Endodermal cell (in vitro differentiated cells): ENCODE measurements around the gene NEUROG1. TPM values are rescaled to one million over a fixed set of nuclear protein-coding genes. Genes with fewer than 3 reads are reported as not detected.
A peak's percentile ranks its signal among the peaks of the same experiment; 100 is the strongest.

Experiments
- DNase-seq: peaks from one replicate; pipeline ENCODE4 v3.0.0-alpha.2; 2017
- H3K27ac ChIP-seq: 2 replicates; pipeline ENCODE4 v1.5.1; 2013; ENCODE audit warnings: mild to moderate bottlenecking, low read depth, low read length, moderate library complexity
- H3K27me3 ChIP-seq: 2 replicates; pipeline ENCODE4 v1.6.1; 2013; ENCODE audit warnings: mild to moderate bottlenecking, low read length, moderate library complexity; ENCODE audit not compliant: insufficient read depth, control insufficient read depth, poor library complexity, severe bottlenecking
- H3K36me3 ChIP-seq: 2 replicates; pipeline ENCODE4 v1.7.0; 2013; ENCODE audit warnings: mild to moderate bottlenecking, low read length, moderate library complexity; ENCODE audit not compliant: control insufficient read depth, insufficient read depth
- H3K4me1 ChIP-seq: one replicate; pipeline ENCODE4 v1.7.0; 2013; ENCODE audit warnings: low read length; ENCODE audit not compliant: control insufficient read depth, insufficient read depth
- H3K4me3 ChIP-seq: 2 replicates; pipeline ENCODE4 v1.5.1; 2013; ENCODE audit warnings: mild to moderate bottlenecking, low read length, moderate library complexity
- H3K9ac ChIP-seq: 2 replicates; pipeline ENCODE4 v1.6.1; 2013; ENCODE audit warnings: mild to moderate bottlenecking, low read length, moderate library complexity; ENCODE audit not compliant: poor library complexity, severe bottlenecking; ENCODE audit errors: extremely low read depth
- H3K9me3 ChIP-seq: 2 replicates; pipeline ENCODE4 v1.6.1; 2013; ENCODE audit warnings: mild to moderate bottlenecking, low read length, moderate library complexity; ENCODE audit not compliant: control insufficient read depth
- H3K27ac Mint-ChIP-seq: 2 replicates; pipeline ENCODE4 v1.8.0; 2020; ENCODE audit warnings: mixed read lengths
- H3K27me3 Mint-ChIP-seq: 2 replicates; pipeline ENCODE4 v1.8.0; 2021; ENCODE audit warnings: mild to moderate bottlenecking, mixed read lengths; ENCODE audit not compliant: insufficient read depth
- H3K36me3 Mint-ChIP-seq: 2 replicates; pipeline ENCODE4 v1.8.0; 2020; ENCODE audit warnings: low read depth, mixed read lengths
- H3K4me1 Mint-ChIP-seq: 2 replicates; pipeline ENCODE4 v1.8.0; 2020; ENCODE audit warnings: mixed read lengths
- H3K4me3 Mint-ChIP-seq: 2 replicates; pipeline ENCODE4 v1.8.0; 2020; ENCODE audit warnings: mild to moderate bottlenecking, moderate library complexity, mixed read lengths
- H3K9me3 Mint-ChIP-seq: 2 replicates; pipeline ENCODE4 v1.8.0; 2020; ENCODE audit warnings: mild to moderate bottlenecking, mixed read lengths
- WGBS, 2 experiments: methylation state at CpG; one replicate each; pipeline versions ENCODE4 v1.1.5 to v1.1.7; 2013; ENCODE audit warnings: missing lambda C conversion rate in 2 of 2, mixed read lengths in 1 of 2; ENCODE audit not compliant: insufficient coverage in 1 of 2, insufficient read length in 1 of 2; 5-methylcytosine and 5-hydroxymethylcytosine counted together
- total RNA-seq, 2 donors: library from RNA; stranded (reverse); fragmentation: NEBNext Ultra II Directional in 1 of 2; extraction: Animal tissue kit (Norgen Biotek cat#: 25700) in 1 of 2; gene quantifications; 2 replicates in 1 of 2; 3 replicates in 1 of 2; pipeline ENCODE4 v1.2.1, GENCODE V29; 2021
- TF ChIP-seq, protein P1 (sequence below): fragments of 200-600 bp; sonication (generic); conservative IDR thresholded peaks from 2 replicates; pipeline ENCODE4 v1.5.0; 2021; ENCODE audit warnings: antibody characterized with exemption, mild to moderate bottlenecking

NEUROG1 gene
- total RNA-seq, 2 donors from 2014 or later, result not detected

DNA sequence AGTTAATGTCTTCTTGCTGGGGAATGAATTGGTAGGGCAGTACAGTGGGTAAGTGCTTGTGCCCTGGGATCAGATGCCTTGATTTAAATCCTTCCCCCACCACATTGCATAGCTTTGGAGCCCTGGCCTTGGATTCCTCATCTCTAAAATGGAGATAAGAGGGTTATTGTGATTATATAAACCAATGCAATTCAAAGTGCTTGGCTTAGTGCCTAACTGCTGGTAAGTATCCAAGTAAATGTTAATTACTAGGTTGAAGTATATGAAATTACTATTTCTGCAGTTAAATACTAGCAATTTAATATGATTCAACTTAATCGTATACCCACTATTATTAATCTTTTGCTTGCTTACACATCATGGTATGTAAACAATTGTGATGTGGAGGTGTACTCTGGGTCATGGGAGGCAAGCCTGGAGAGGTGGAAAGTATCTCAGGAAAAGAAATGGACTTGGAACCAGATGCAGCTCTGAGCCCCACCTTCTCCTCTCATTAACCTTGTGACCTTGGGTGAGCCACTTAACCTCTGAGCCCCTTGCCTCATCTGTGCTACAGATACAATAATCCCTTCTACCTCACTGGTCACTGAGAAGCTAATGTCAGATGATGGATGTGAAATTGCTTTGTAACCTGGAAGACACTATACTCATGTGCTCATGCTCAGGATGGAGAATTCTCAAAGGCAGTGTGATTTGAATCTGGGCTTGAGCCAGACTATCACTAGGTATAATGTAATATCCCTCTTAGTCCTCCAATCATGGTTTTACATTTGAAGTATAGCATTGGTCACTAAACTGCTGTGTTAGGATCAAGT lies 23.8 kb downstream of the NEUROG1 start:
- Histone ChIP-seq H3K27me3 (peaks cover 85% of the 10 kb centered on the region), H3K9me3 (no peaks in the 10 kb centered on the region), H3K36me3 (no peaks in the 10 kb centered on the region), H3K4me3 (no peak overlapping the region), H3K9ac (no peak overlapping the region), H3K27ac (no peak overlapping the region), H3K4me1 (no peaks in the 10 kb centered on the region)
- Mint-ChIP-seq H3K9me3 (no peaks in the 10 kb centered on the region), H3K36me3 (no peaks in the 10 kb centered on the region), H3K4me3 (no peak overlapping the region), H3K27ac (no peak overlapping the region), H3K4me1 (peaks cover 5% of the 10 kb centered on the region), H3K27me3 (peaks cover 81% of the 10 kb centered on the region)
- TF ChIP-seq, protein P1, sequence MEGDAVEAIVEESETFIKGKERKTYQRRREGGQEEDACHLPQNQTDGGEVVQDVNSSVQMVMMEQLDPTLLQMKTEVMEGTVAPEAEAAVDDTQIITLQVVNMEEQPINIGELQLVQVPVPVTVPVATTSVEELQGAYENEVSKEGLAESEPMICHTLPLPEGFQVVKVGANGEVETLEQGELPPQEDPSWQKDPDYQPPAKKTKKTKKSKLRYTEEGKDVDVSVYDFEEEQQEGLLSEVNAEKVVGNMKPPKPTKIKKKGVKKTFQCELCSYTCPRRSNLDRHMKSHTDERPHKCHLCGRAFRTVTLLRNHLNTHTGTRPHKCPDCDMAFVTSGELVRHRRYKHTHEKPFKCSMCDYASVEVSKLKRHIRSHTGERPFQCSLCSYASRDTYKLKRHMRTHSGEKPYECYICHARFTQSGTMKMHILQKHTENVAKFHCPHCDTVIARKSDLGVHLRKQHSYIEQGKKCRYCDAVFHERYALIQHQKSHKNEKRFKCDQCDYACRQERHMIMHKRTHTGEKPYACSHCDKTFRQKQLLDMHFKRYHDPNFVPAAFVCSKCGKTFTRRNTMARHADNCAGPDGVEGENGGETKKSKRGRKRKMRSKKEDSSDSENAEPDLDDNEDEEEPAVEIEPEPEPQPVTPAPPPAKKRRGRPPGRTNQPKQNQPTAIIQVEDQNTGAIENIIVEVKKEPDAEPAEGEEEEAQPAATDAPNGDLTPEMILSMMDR, result no peak
- no peak for DNase-seq
- no CpG with 5 or more reads among the region's 1 CpG for WGBS, 2 experiments

DNA sequence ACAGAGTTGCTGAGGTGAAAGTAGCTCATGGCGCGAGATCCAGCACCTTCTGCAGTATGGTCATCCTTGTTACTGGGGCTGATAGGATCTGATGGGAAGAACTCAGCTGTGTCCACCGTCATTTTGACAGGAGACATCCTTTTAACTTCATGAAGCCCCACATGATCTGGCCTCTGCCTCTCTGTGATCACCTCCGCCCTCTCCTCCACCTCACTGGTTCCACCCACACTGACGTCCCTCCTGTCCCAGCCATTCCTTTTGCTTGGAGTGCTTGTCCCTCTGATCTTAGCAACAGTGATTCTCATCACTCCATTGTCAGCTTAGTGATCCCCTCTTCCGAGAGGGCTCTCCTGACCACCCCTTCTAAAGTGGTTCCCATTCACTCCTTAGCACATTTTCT lies 25.8 kb downstream of the NEUROG1 start:
- H3K9me3 Mint-ChIP-seq, result no peaks in the 10 kb centered on the region
- no peak overlapping the region for H3K27ac Mint-ChIP-seq
- H3K4me1 Mint-ChIP-seq, result peaks cover 5% of the 10 kb centered on the region
- H3K9ac ChIP-seq, result no peak overlapping the region
- H3K36me3 Mint-ChIP-seq, result no peaks in the 10 kb centered on the region
- no peak overlapping the region for H3K4me3 ChIP-seq
- H3K27me3 Mint-ChIP-seq, result peaks cover 84% of the 10 kb centered on the region
- H3K4me1 ChIP-seq, result no peaks in the 10 kb centered on the region
- H3K27ac ChIP-seq, result no peak overlapping the region
- H3K36me3 ChIP-seq, result no peaks in the 10 kb centered on the region
- WGBS, 2 experiments, result 76 to 80% methylated on average over 6 of the region's 6 CpGs
- no peak for DNase-seq
- H3K27me3 ChIP-seq, result peaks cover 88% of the 10 kb centered on the region
- TF ChIP-seq, protein P1, result no peak
- no peaks in the 10 kb centered on the region for H3K9me3 ChIP-seq
- H3K4me3 Mint-ChIP-seq, result no peak overlapping the region

DNA sequence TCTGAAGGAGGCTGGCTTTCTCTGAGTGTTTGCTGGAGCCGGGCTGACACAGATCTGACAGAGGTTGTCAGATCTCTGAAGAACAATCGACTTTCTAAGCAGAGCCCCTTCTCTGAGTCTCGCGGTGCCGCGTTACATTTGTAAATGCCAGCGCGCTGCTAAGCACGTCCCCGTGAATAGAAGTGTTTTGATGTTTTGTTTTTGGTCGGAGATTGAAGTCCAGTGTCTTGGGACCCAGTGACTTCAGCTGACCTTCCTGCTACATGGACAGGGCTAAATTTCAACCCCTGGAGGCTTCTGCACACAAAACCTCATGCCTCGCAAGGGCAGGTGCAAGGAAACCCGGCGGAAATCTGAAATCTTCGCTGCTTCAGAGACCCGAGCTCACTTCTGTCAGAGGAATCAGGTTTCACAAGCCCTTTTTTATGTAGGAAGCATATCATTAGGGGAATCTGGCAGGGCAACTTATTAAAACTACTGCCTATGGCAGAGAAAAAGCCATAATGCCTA lies 27.2 kb downstream of the NEUROG1 start:
- no peak overlapping the region for H3K27ac Mint-ChIP-seq
- H3K9me3 Mint-ChIP-seq, result no peaks in the 10 kb centered on the region
- Histone ChIP-seq H3K9me3 (no peaks in the 10 kb centered on the region), H3K4me1 (no peaks in the 10 kb centered on the region), H3K36me3 (no peaks in the 10 kb centered on the region), H3K27ac (no peak overlapping the region), H3K9ac (no peak overlapping the region), H3K4me3 (peak overlapping the region; percentile 71), H3K27me3 (peaks cover 94% of the 10 kb centered on the region)
- H3K36me3 Mint-ChIP-seq, result no peaks in the 10 kb centered on the region
- H3K27me3 Mint-ChIP-seq, result peaks cover 87% of the 10 kb centered on the region
- WGBS, 2 experiments, result 5 to 10% methylated on average over 13 to 16 of the region's 16 CpGs
- H3K4me1 Mint-ChIP-seq, result peaks cover 5% of the 10 kb centered on the region
- DNase-seq, result no peak
- H3K4me3 Mint-ChIP-seq, result no peak overlapping the region
- TF ChIP-seq, protein P1, result no peak
